Ascending aorta (tissue), 2 donors: Measurements from ENCODE around the gene SYVN1. TPM values are rescaled to one million over a fixed set of nuclear protein-coding genes. Genes with fewer than 3 reads are reported as not detected.

ENCODE experiments used
- DNase-seq, 2 donors: peaks; one replicate each; pipeline ENCODE4 v3.0.0-alpha.2; 2019; ENCODE audit warnings: low spot score in 2 of 2
- H3K27ac ChIP-seq, 2 donors: fragments of 200-600 bp; sonication (generic); one replicate each; pipeline ENCODE4 v1.5.1; 2016 to 2017; ENCODE audit warnings: mild to moderate bottlenecking in 1 of 2
- H3K27me3 ChIP-seq: fragments of 200-600 bp; sonication (generic); one replicate; pipeline ENCODE4 v1.5.1; 2017
- H3K36me3 ChIP-seq, 2 donors: fragments of 200-600 bp; sonication (generic); one replicate each; pipeline ENCODE4 v1.5.1; 2016
- H3K4me1 ChIP-seq, 2 donors: fragments of 200-600 bp; sonication (generic); one replicate each; pipeline ENCODE4 v1.5.1; 2016 to 2017; ENCODE audit warnings: mild to moderate bottlenecking in 1 of 2
- H3K4me3 ChIP-seq, 2 donors: fragments of 200-600 bp; sonication (generic); one replicate each; pipeline ENCODE4 v1.5.1; 2016 to 2017; ENCODE audit warnings: mild to moderate bottlenecking in 1 of 2
- H3K9me3 ChIP-seq, 2 donors: fragments of 200-600 bp; sonication (generic); one replicate each; pipeline ENCODE4 v1.5.1; 2016
- CTCF ChIP-seq, 3 experiments: fragments of 200-600 bp in 2 of 3; fragments of 450-650 bp in 1 of 3; sonication (generic) in 2 of 3; IDR thresholded peaks; one replicate each; pipeline ENCODE4 v1.5.1; 2016 to 2019; ENCODE audit warnings: antibody characterized with exemption in 3 of 3, mild to moderate bottlenecking in 1 of 3, moderate library complexity in 1 of 3
- intact Hi-C: fragments of 100-400 bp; cut with DNase I; formaldehyde crosslinking; loops from one replicate; pipeline ENCODE4 v1.15.1; 2023
- total RNA-seq: library from RNA; depleted of rRNA; stranded (reverse); fragments of >200 nt; gene quantifications from one replicate; pipeline ENCODE4 v1.1.0, GENCODE V29; 2016

SYVN1 gene
- total RNA-seq, 1 donor from 2014 or later = 229 TPM

- H3K36me3 ChIP-seq = peaks cover 79 to 87% of the 10 kb centered on the region in 2 donors
- H3K4me1 ChIP-seq = peaks cover 9 to 12% of the 10 kb centered on the region in 2 donors
- no peak overlapping the region for H3K4me3 ChIP-seq
- no peak overlapping the region for H3K27ac ChIP-seq
- H3K9me3 ChIP-seq = no peaks in the 10 kb centered on the region
- peak in 1 of 2 donors; percentile 61 for DNase-seq
- intact Hi-C loops = no loop called here
- no peaks in the 10 kb centered on the region for H3K27me3 ChIP-seq
- TF ChIP-seq CTCF (IDR thresholded peaks at IDR 0.05) = no peak
Measured at GRCh38 chr11:65128182-65129145, 5.9 kb downstream of the SYVN1 start.

- H3K27me3 ChIP-seq = no peaks in the 10 kb centered on the region
- no peak overlapping the region for H3K27ac ChIP-seq
- no peak overlapping the region for H3K4me3 ChIP-seq
- H3K36me3 ChIP-seq = peaks cover 74 to 82% of the 10 kb centered on the region in 2 donors
- H3K4me1 ChIP-seq = peaks cover 6 to 9% of the 10 kb centered on the region in 2 donors
- TF ChIP-seq CTCF (IDR thresholded peaks at IDR 0.05) = no peak
- no peak for DNase-seq
- H3K9me3 ChIP-seq = no peaks in the 10 kb centered on the region
- intact Hi-C loops = no loop called here
Measured at GRCh38 chr11:65127473-65128181, 6.7 kb downstream of the SYVN1 start.

- intact Hi-C loops = no loop called here
- Histone ChIP-seq H3K27ac (no peak overlapping the region), H3K27me3 (no peaks in the 10 kb centered on the region), H3K4me3 (no peak overlapping the region), H3K4me1 (peaks cover 5 to 6% of the 10 kb centered on the region in 2 donors), H3K36me3 (peaks cover 65 to 73% of the 10 kb centered on the region in 2 donors), H3K9me3 (no peaks in the 10 kb centered on the region)
- no peak for DNase-seq
- no peak for TF ChIP-seq CTCF (IDR thresholded peaks at IDR 0.05)
Measured at GRCh38 chr11:65126624-65127274, 7.6 kb downstream of the SYVN1 start.

- H3K27me3 ChIP-seq = no peaks in the 10 kb centered on the region
- DNase-seq = no peak
- H3K4me3 ChIP-seq = no peak overlapping the region
- intact Hi-C loops = no loop called here
- H3K36me3 ChIP-seq = peaks cover 61 to 68% of the 10 kb centered on the region in 2 donors
- no peaks in the 10 kb centered on the region for H3K9me3 ChIP-seq
- H3K4me1 ChIP-seq = peaks cover 15% of the 10 kb centered on the region in 2 donors
- TF ChIP-seq CTCF (IDR thresholded peaks at IDR 0.05) = no peak
- no peak overlapping the region for H3K27ac ChIP-seq
Measured at GRCh38 chr11:65125197-65126056, 8.9 kb downstream of the SYVN1 start.
